Measurements from ENCODE around the gene VAV3. TPM values are rescaled to one million over a fixed set of nuclear protein-coding genes. Genes with fewer than 3 reads are reported as not detected.
A peak's percentile ranks its signal among the peaks of the same experiment; 100 is the strongest.

VAV3 gene
- total RNA-seq, 1 donor from 2014 or later: 4.8 TPM

- TF ChIP-seq, protein P1, sequence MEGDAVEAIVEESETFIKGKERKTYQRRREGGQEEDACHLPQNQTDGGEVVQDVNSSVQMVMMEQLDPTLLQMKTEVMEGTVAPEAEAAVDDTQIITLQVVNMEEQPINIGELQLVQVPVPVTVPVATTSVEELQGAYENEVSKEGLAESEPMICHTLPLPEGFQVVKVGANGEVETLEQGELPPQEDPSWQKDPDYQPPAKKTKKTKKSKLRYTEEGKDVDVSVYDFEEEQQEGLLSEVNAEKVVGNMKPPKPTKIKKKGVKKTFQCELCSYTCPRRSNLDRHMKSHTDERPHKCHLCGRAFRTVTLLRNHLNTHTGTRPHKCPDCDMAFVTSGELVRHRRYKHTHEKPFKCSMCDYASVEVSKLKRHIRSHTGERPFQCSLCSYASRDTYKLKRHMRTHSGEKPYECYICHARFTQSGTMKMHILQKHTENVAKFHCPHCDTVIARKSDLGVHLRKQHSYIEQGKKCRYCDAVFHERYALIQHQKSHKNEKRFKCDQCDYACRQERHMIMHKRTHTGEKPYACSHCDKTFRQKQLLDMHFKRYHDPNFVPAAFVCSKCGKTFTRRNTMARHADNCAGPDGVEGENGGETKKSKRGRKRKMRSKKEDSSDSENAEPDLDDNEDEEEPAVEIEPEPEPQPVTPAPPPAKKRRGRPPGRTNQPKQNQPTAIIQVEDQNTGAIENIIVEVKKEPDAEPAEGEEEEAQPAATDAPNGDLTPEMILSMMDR (IDR thresholded peaks at IDR 0.05; ENCODE audit: insufficient read depth, low read length, poor library complexity, severe bottlenecking): no peak
- Histone ChIP-seq H3K27me3 (ENCODE audit: control insufficient read depth, insufficient read depth, low read length) (no peaks in the 10 kb centered on the region), H3K36me3 (ENCODE audit: control insufficient read depth, insufficient read depth, low read length) (no peaks in the 10 kb centered on the region), H3K4me3 (ENCODE audit: low read depth, low read length) (no peak overlapping the region)
- DNase-seq (ENCODE audit: low read depth): no peak
Observed at GRCh38 chr1:107588321-107588720, 376.7 kb downstream of the VAV3 start.

- Histone ChIP-seq H3K4me3 (ENCODE audit: low read depth, low read length) (no peak overlapping the region), H3K36me3 (ENCODE audit: control insufficient read depth, insufficient read depth, low read length) (peaks cover 3% of the 10 kb centered on the region), H3K27me3 (ENCODE audit: control insufficient read depth, insufficient read depth, low read length) (no peaks in the 10 kb centered on the region)
- TF ChIP-seq, protein P1 (IDR thresholded peaks at IDR 0.05; ENCODE audit: insufficient read depth, low read length, poor library complexity, severe bottlenecking): no peak
- DNase-seq (ENCODE audit: low read depth): no peak
Observed at GRCh38 chr1:107575226-107575625, 389.8 kb downstream of the VAV3 start.

- Histone ChIP-seq H3K27me3 (ENCODE audit: control insufficient read depth, insufficient read depth, low read length) (no peaks in the 10 kb centered on the region), H3K4me3 (ENCODE audit: low read depth, low read length) (no peak overlapping the region), H3K36me3 (ENCODE audit: control insufficient read depth, insufficient read depth, low read length) (peaks cover 3% of the 10 kb centered on the region)
- TF ChIP-seq, protein P1 (IDR thresholded peaks at IDR 0.05; ENCODE audit: insufficient read depth, low read length, poor library complexity, severe bottlenecking): no peak
- DNase-seq (ENCODE audit: low read depth): no peak
Observed at GRCh38 chr1:107574044-107574443, 390.9 kb downstream of the VAV3 start.

GRCh38 chr1:107572674-107573211 lies 392.2 kb downstream of the VAV3 start:
- Histone ChIP-seq H3K4me3 (ENCODE audit: low read depth, low read length) (no peak overlapping the region), H3K27me3 (ENCODE audit: control insufficient read depth, insufficient read depth, low read length) (no peaks in the 10 kb centered on the region), H3K36me3 (ENCODE audit: control insufficient read depth, insufficient read depth, low read length) (peaks cover 3% of the 10 kb centered on the region)
- TF ChIP-seq, protein P1 (IDR thresholded peaks at IDR 0.05; ENCODE audit: insufficient read depth, low read length, poor library complexity, severe bottlenecking): no peak
- DNase-seq (ENCODE audit: low read depth): peak; percentile 21

- peaks cover 3% of the 10 kb centered on the region for H3K36me3 ChIP-seq (ENCODE audit: control insufficient read depth, insufficient read depth, low read length)
- DNase-seq (ENCODE audit: low read depth): no peak
- no peaks in the 10 kb centered on the region for H3K27me3 ChIP-seq (ENCODE audit: control insufficient read depth, insufficient read depth, low read length)
- H3K4me3 ChIP-seq (ENCODE audit: low read depth, low read length): no peak overlapping the region
- TF ChIP-seq, protein P1 (IDR thresholded peaks at IDR 0.05; ENCODE audit: insufficient read depth, low read length, poor library complexity, severe bottlenecking): no peak
Observed at GRCh38 chr1:107570768-107571167, 394.2 kb downstream of the VAV3 start.

DNA sequence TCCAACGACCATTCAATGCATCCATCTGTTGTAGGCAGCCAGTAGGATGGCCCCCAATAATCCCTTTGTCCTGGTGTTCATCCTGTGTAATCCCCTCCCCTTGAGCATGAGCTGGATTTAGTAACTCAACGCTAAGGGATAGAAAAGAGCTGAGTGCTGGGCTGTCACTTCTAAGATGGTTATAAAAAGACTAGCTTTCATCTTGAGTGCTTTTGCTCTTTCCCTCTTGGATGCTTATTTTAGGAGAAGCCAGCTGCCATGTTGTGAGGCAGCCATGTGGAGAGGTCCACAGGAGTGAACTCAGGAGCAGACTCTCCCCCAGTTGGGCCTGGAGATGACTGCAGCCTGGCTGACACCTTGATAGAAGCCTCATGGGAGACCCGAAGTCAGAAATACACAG lies 401.5 kb downstream of the VAV3 start:
- TF ChIP-seq, protein P1 (IDR thresholded peaks at IDR 0.05; ENCODE audit: insufficient read depth, low read length, poor library complexity, severe bottlenecking): no peak
- no peak for DNase-seq (ENCODE audit: low read depth)
- Histone ChIP-seq H3K4me3 (ENCODE audit: low read depth, low read length) (no peak overlapping the region), H3K27me3 (ENCODE audit: control insufficient read depth, insufficient read depth, low read length) (no peaks in the 10 kb centered on the region), H3K36me3 (ENCODE audit: control insufficient read depth, insufficient read depth, low read length) (no peaks in the 10 kb centered on the region)

Data from kidney epithelial cell (primary cell).